K562 (cell line): Measurements from ENCODE around the gene NYNRIN. TPM values are rescaled to one million over a fixed set of nuclear protein-coding genes. Genes with fewer than 3 reads are reported as not detected.

ENCODE experiments used
- CBX8 ChIP-seq: fragments of 200-600 bp; sonication (generic); IDR thresholded peaks from 2 replicates; pipeline ENCODE4 v1.6.1; 2012; ENCODE audit warnings: borderline replicate concordance, mixed run types, low read depth, mild to moderate bottlenecking, moderate library complexity, mixed read lengths, low read length, control low read depth, inconsistent platforms; ENCODE audit not compliant: poor library complexity, severe bottlenecking; ENCODE audit errors: extremely low read depth
- E2F6 ChIP-seq, 2 experiments: IDR thresholded peaks; 2 replicates each; pipeline ENCODE4 v1.6.1; 2011; ENCODE audit warnings: borderline replicate concordance in 1 of 2, control low read depth in 1 of 2, low read depth in 1 of 2, low read length in 1 of 2, mild to moderate bottlenecking in 1 of 2, mixed read lengths in 1 of 2, moderate library complexity in 1 of 2; ENCODE audit not compliant: insufficient read depth in 1 of 2, insufficient read length in 1 of 2, poor library complexity in 1 of 2, severe bottlenecking in 1 of 2; ENCODE audit errors: extremely low read depth in 1 of 2
- FOXJ3 ChIP-seq: sonication (generic); formaldehyde crosslinking; IDR thresholded peaks from 2 replicates; pipeline ENCODE4 v1.4.0; 2020; ENCODE audit warnings: mild to moderate bottlenecking, missing genetic modification reagents
- IFI16 ChIP-seq: fragments of 250-450 bp; sonication (Bioruptor Pico); IDR thresholded peaks from 2 replicates; pipeline ENCODE4 v2.1.2; 2022; ENCODE audit warnings: mild to moderate bottlenecking, inconsistent platforms
- NBN ChIP-seq: fragments of 450-650 bp; IDR thresholded peaks from 2 replicates; pipeline ENCODE4 v1.6.1; 2016; ENCODE audit warnings: low read depth, mild to moderate bottlenecking
- POLR2AphosphoS5 ChIP-seq: IDR thresholded peaks from 2 replicates; pipeline ENCODE4 v1.6.1; 2011; ENCODE audit warnings: mild to moderate bottlenecking, low read depth, low read length, moderate library complexity; ENCODE audit not compliant: control insufficient read depth, insufficient read depth
- PRDM10 ChIP-seq: fragments of 450-650 bp; IDR thresholded peaks from 2 replicates; pipeline ENCODE4 v1.6.1; 2018; ENCODE audit not compliant: partially characterized antibody
- SRF ChIP-seq, 2 experiments: fragments of 250-450, 450-650 bp in 1 of 2; sonication (Bioruptor Pico) in 1 of 2; sonication (generic) in 1 of 2; formaldehyde crosslinking; IDR thresholded peaks; 2 replicates each; pipeline versions ENCODE4 v1.5.0 to v1.5.1; 2020 to 2022; ENCODE audit warnings: mild to moderate bottlenecking in 1 of 2, missing genetic modification reagents in 1 of 2
- ZNF174 ChIP-seq: fragments of 250-450 bp; sonication (Bioruptor Pico); IDR thresholded peaks from 2 replicates; pipeline ENCODE4 v1.4.0; 2020; ENCODE audit warnings: mild to moderate bottlenecking
- ZNF696 ChIP-seq: fragments of 250-450 bp; sonication (Bioruptor Pico); conservative IDR thresholded peaks from 2 replicates; pipeline ENCODE4 v1.4.0; 2020; ENCODE audit warnings: mild to moderate bottlenecking, moderate library complexity
- polyA plus RNA-seq, 8 experiments: library from polyadenylated mRNA; depleted of rRNA in 4 of 8; stranded (reverse) in 5 of 8; unstranded in 3 of 8; fragments of >200 nt; fragmentation: Nextera tagmentation in 2 of 8; fragmentation: Illumina TruSeq in 1 of 8; extraction: Ambion mirVana in 2 of 8; extraction: Trizol in 1 of 8; gene quantifications; 2 replicates each; pipeline versions ENCODE4 v1.2.1 to v1.2.3, GENCODE V29; 2011 to 2014; ENCODE audit warnings: inconsistent platforms in 1 of 8, missing spikeins in 1 of 8
- total RNA-seq, 7 experiments: library from RNA; depleted of rRNA in 6 of 7; stranded (reverse); fragments of >200 nt in 6 of 7; fragmentation: Illumina TruSeq in 2 of 7; extraction: Trizol in 2 of 7; gene quantifications; 2 replicates each; pipeline versions ENCODE4 v1.2.1 to v1.2.3, GENCODE V29; 2011 to 2021; ENCODE audit warnings: low replicate concordance in 1 of 7
- TF ChIP-seq, protein P1 (sequence below), 2 experiments: fragments of 450-650 bp in 1 of 2; sonication (generic) in 1 of 2; formaldehyde crosslinking in 1 of 2; IDR thresholded peaks; 2 replicates each; pipeline versions ENCODE4 v1.7.1 to v1.9.0; 2016 to 2022; ENCODE audit warnings: inconsistent platforms in 1 of 2, mild to moderate bottlenecking in 1 of 2, missing genetic modification reagents in 1 of 2

The NYNRIN gene
- total and polyA plus RNA-seq, 9 of the 15 experiments (the other 6 are each of a cell fraction or from before 2014, with no cell fraction given), result 0.04 to 1.2 (median 0.28) TPM

- TF ChIP-seq IFI16 (no peak), E2F6 (IDR thresholded peaks at IDR 0.05; ENCODE audit: borderline replicate concordance in 1 of 2, extremely low read depth in 1 of 2, insufficient read depth in 1 of 2, insufficient read length in 1 of 2, low read depth in 1 of 2, low read length in 1 of 2, poor library complexity in 1 of 2, severe bottlenecking in 1 of 2) (no peak), POLR2AphosphoS5 (no peak), ZNF696 (CRISPR knock-in tag) (no peak), PRDM10 (peak; percentile 29), ZNF174 (CRISPR knock-in tag) (no peak), CBX8 (no peak), FOXJ3 (CRISPR knock-in tag) (no peak), SRF (CRISPR knock-in tag; IDR thresholded peaks at IDR 0.05) (no peak), NBN (no peak)
- TF ChIP-seq, protein P1, sequence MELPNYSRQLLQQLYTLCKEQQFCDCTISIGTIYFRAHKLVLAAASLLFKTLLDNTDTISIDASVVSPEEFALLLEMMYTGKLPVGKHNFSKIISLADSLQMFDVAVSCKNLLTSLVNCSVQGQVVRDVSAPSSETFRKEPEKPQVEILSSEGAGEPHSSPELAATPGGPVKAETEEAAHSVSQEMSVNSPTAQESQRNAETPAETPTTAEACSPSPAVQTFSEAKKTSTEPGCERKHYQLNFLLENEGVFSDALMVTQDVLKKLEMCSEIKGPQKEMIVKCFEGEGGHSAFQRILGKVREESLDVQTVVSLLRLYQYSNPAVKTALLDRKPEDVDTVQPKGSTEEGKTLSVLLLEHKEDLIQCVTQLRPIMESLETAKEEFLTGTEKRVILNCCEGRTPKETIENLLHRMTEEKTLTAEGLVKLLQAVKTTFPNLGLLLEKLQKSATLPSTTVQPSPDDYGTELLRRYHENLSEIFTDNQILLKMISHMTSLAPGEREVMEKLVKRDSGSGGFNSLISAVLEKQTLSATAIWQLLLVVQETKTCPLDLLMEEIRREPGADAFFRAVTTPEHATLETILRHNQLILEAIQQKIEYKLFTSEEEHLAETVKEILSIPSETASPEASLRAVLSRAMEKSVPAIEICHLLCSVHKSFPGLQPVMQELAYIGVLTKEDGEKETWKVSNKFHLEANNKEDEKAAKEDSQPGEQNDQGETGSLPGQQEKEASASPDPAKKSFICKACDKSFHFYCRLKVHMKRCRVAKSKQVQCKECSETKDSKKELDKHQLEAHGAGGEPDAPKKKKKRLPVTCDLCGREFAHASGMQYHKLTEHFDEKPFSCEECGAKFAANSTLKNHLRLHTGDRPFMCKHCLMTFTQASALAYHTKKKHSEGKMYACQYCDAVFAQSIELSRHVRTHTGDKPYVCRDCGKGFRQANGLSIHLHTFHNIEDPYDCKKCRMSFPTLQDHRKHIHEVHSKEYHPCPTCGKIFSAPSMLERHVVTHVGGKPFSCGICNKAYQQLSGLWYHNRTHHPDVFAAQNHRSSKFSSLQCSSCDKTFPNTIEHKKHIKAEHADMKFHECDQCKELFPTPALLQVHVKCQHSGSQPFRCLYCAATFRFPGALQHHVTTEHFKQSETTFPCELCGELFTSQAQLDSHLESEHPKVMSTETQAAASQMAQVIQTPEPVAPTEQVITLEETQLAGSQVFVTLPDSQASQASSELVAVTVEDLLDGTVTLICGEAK (IDR thresholded peaks at IDR 0.05), result no peak
- TF ChIP-seq, protein P1 (CRISPR knock-in tag; IDR thresholded peaks at IDR 0.05), result no peak
Measured at GRCh38 chr14:24431569-24432258, 32.9 kb downstream of the NYNRIN start (continued).
